AG10803 (cell line): Measurements from ENCODE around the gene CSNK1G2.

Experiments
- DNase-seq: peaks from one replicate; pipeline ENCODE4 v3.0.0; 2010; ENCODE audit warnings: low read depth
- H3K4me3 ChIP-seq: 2 replicates; pipeline ENCODE4 v1.5.1; 2011; ENCODE audit warnings: mild to moderate bottlenecking, low read length, control low read depth
- CTCF ChIP-seq: conservative IDR thresholded peaks from 2 replicates; pipeline ENCODE4 v1.5.1; 2011; ENCODE audit warnings: mild to moderate bottlenecking, low read length, control low read depth, inconsistent platforms

CSNK1G2 gene

GRCh38 chr19:1917146-1917545 is 23.8 kb upstream of the CSNK1G2 start:
- no peak for DNase-seq
- no peak for TF ChIP-seq CTCF
- no peak overlapping the region for H3K4me3 ChIP-seq

DNA sequence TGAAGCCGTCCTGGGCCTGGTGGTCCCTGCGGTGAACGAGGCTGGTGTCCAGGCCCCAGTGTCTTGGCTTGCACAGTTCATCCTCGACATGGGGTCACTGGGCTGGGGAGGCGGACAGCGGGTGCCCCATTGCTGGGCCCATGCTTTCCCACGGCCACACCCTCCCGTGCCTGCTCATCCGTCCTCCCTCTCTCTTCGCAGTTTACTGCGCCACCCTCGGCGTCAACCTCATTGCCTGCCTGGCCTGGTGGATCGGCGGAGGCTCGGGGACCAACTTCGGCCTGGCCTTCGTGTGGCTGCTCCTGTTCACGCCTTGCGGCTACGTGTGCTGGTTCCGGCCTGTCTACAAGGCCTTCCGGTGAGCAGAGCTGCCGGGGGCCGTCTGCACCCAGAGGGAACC is 23.0 kb upstream of the CSNK1G2 start:
- H3K4me3 ChIP-seq: no peak overlapping the region
- no peak for TF ChIP-seq CTCF
- DNase-seq: no peak

DNA sequence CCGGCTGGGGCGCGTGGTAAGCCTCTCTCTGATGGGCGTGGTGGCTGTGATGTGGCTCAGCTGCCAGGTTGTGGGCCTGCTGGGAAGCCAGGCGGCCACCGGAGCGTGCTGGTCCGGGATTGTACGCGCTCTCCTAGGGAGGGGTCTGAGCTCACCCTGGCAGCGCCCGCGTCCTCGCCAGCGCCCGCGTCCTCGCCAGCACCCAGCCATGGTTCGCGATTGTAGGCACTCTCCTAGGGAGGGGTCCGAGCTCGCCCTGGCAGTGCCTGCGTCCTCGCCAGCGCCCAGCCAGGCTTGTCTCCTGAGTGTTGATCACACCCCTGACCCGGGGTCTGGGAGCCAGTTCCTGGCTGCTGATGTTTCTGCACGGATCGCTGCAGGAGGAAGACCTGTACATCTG is 22.0 kb upstream of the CSNK1G2 start:
- no peak overlapping the region for H3K4me3 ChIP-seq
- no peak for TF ChIP-seq CTCF
- DNase-seq: no peak

GRCh38 chr19:1920644-1921043 is 20.3 kb upstream of the CSNK1G2 start:
- H3K4me3 ChIP-seq: no peak overlapping the region
- TF ChIP-seq CTCF: no peak
- DNase-seq: no peak

DNA sequence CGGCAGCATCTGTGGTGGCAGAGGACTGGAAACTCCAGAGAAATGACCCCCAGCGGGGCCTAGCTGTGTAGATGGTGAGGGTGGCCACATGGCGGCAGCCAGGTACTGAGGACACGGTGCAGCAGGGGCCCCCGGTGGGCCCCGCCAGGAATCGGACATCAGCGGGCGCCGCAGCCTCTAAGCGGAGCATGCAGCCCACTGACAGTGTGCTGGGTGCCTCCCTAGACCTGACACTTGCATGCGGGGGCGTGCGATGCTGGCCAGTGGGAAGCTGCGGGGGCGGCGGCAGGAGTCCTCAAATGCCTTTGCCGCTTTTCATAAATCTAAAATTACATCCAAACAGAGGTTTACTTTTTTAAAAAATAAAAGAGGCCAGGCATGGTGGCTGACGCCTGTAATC is 19.6 kb upstream of the CSNK1G2 start:
- DNase-seq: no peak

DNA sequence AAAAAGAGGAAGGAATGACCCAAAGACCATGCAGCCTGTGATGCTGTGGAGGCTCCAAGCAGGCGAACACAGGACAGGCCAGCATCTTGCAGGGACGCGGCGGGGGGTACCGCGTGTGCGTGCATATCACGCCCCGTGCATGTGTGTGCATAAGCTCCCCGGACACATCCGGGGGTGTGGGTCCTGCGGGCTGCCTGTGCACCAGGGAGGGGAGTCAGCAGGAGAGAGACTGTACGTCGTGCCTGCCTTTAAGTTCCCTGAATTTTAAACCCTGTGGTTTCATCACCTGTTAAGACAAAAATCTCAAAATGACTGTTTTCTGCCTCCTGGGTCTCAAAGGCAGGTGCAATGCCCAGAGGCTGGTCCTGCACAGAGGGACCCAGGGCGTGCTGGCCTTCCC is 19.1 kb upstream of the CSNK1G2 start:
- no peak overlapping the region for H3K4me3 ChIP-seq
- no peak for DNase-seq
- no peak for TF ChIP-seq CTCF

More for the DNA sequence above, 19.6 kb upstream of the CSNK1G2 start:
- no peak for TF ChIP-seq CTCF
- no peak overlapping the region for H3K4me3 ChIP-seq

GRCh38 chr19:1922803-1923202 is 18.2 kb upstream of the CSNK1G2 start:
- TF ChIP-seq CTCF: no peak
- DNase-seq: no peak
- H3K4me3 ChIP-seq: no peak overlapping the region
